Mammary epithelial cell (primary cell): ENCODE measurements around the gene XPOT.

ENCODE experiments used
- CTCF ChIP-seq, 2 donors: IDR thresholded peaks in 1 of 2; conservative IDR thresholded peaks in 1 of 2; 2 replicates each; pipeline ENCODE4 v1.5.1; 2011 to 2012; ENCODE audit warnings: inconsistent platforms in 2 of 2, low read length in 2 of 2, mild to moderate bottlenecking in 2 of 2, control low read depth in 1 of 2, low read depth in 1 of 2; ENCODE audit not compliant: insufficient read depth in 1 of 2; ENCODE audit errors: extremely low read depth in 1 of 2
- EZH2 ChIP-seq: IDR thresholded peaks from 2 replicates; pipeline ENCODE4 v1.6.1; 2012; ENCODE audit warnings: low read length, inconsistent platforms, borderline replicate concordance

GRCh38 chr12:64402181-64402580 is 2.0 kb upstream of the XPOT start:
- TF ChIP-seq CTCF (conservative IDR thresholded peaks at IDR 0.05 in 1 of 2, IDR thresholded peaks at IDR 0.05 in 1 of 2; ENCODE audit: extremely low read depth in 1 of 2, insufficient read depth in 1 of 2, low read depth in 1 of 2, low read length in 2 of 2) (no peak), EZH2 (no peak)
